Measurements from ENCODE around the gene SMARCA1.

GRCh38 chrX:129568349-129568748 lies 45.1 kb upstream of the SMARCA1 start:
- no peak for TF ChIP-seq CTCF (conservative IDR thresholded peaks at IDR 0.05; ENCODE audit: low read depth in 2 of 2)
- TF ChIP-seq EZH2phosphoT487 (IDR thresholded peaks at IDR 0.05; ENCODE audit: unreplicated experiment) = no peak
- TF ChIP-seq POLR2AphosphoS5 (IDR thresholded peaks at IDR 0.05; ENCODE audit: low read depth) = no peak
